ENCODE data around the gene SYCP2L.

GRCh38 chr6:11013721-11014070, 126.8 kb downstream of the SYCP2L start:
- TF ChIP-seq, protein P1, sequence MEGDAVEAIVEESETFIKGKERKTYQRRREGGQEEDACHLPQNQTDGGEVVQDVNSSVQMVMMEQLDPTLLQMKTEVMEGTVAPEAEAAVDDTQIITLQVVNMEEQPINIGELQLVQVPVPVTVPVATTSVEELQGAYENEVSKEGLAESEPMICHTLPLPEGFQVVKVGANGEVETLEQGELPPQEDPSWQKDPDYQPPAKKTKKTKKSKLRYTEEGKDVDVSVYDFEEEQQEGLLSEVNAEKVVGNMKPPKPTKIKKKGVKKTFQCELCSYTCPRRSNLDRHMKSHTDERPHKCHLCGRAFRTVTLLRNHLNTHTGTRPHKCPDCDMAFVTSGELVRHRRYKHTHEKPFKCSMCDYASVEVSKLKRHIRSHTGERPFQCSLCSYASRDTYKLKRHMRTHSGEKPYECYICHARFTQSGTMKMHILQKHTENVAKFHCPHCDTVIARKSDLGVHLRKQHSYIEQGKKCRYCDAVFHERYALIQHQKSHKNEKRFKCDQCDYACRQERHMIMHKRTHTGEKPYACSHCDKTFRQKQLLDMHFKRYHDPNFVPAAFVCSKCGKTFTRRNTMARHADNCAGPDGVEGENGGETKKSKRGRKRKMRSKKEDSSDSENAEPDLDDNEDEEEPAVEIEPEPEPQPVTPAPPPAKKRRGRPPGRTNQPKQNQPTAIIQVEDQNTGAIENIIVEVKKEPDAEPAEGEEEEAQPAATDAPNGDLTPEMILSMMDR (IDR thresholded peaks at IDR 0.05) = no peak
- TF ChIP-seq ZFX (IDR thresholded peaks at IDR 0.05; ENCODE audit: borderline replicate concordance) = no peak
